ENCODE data around the gene FAIM.

The FAIM gene

DNA sequence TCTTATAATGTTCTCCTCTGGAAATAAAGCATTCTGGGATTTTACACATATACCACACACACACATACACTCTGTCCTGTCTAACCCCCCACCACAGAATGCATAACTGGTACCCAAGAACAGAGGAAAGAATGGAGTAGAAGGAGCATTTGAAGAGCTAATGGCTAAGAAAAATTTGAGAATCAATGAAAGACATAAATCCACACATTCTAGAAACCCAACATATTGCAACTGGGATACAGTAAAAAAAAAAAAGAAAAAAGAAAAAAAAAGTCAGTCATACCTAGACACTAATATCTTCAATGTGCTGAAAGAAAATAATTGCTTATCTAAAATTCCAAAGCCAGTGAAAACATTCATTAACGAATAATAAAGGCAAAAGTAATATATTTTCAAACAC lies 35.4 kb upstream of the FAIM start:
- H4K91ac ChIP-seq (ENCODE audit: low read length): no peak overlapping the region
- H3K23ac ChIP-seq (ENCODE audit: low read length in 2 of 2): no peak overlapping the region
- H2BK120ac ChIP-seq (ENCODE audit: low read depth, low read length): no peak overlapping the region
- no peaks in the 10 kb centered on the region for H3K27me3 ChIP-seq (ENCODE audit: control insufficient read depth in 1 of 2, insufficient read depth in 1 of 2, low read length in 2 of 2)
- H2BK12ac ChIP-seq (ENCODE audit: low read length in 2 of 2): no peak overlapping the region
- DNase-seq: no peak
- H3K9ac ChIP-seq (ENCODE audit: low read length): no peak overlapping the region
- no peak overlapping the region for H3K4me3 ChIP-seq (ENCODE audit: insufficient read depth in 1 of 2, low read depth in 1 of 2, low read length in 2 of 2)
- no peak overlapping the region for H3K27ac ChIP-seq (ENCODE audit: low read length, poor library complexity, severe bottlenecking)
- peaks cover 7 to 12% of the 10 kb centered on the region in 2 experiments for H3K36me3 ChIP-seq (ENCODE audit: control insufficient read depth in 1 of 2, insufficient read depth in 2 of 2, low read depth in 1 of 2, low read length in 2 of 2)
- no peak overlapping the region for H2AK5ac ChIP-seq (ENCODE audit: low read length, severe bottlenecking)
- no peak overlapping the region for H4K8ac ChIP-seq (ENCODE audit: low read length)
- no peak overlapping the region for H2BK15ac ChIP-seq (ENCODE audit: low read depth, poor library complexity, severe bottlenecking)
- H3K9me3 ChIP-seq (ENCODE audit: control insufficient read depth, low read length): peaks cover 15% of the 10 kb centered on the region
- no peak overlapping the region for H2AFZ ChIP-seq (ENCODE audit: low read depth, low read length)
- WGBS: no CpG with 5 or more reads among the region's 1 CpG
- no peak overlapping the region for H3K14ac ChIP-seq (ENCODE audit: low read length in 2 of 2)
- no peak overlapping the region for H3K18ac ChIP-seq (ENCODE audit: low read depth in 1 of 2, low read length in 2 of 2)
- H3K4me1 ChIP-seq (ENCODE audit: control insufficient read depth, insufficient read depth, low read depth, low read length): no peaks in the 10 kb centered on the region
- no peak overlapping the region for H3K4me2 ChIP-seq (ENCODE audit: low read length, poor library complexity, severe bottlenecking)
- H3K79me1 ChIP-seq (replicated peaks; ENCODE audit: low read length, poor library complexity, severe bottlenecking): peaks cover 10% of the 10 kb centered on the region
- H3K4ac ChIP-seq (ENCODE audit: low read depth in 1 of 2, low read length in 2 of 2): no peak overlapping the region
- H2BK5ac ChIP-seq (ENCODE audit: low read depth, low read length, poor library complexity, severe bottlenecking): no peak overlapping the region

DNA sequence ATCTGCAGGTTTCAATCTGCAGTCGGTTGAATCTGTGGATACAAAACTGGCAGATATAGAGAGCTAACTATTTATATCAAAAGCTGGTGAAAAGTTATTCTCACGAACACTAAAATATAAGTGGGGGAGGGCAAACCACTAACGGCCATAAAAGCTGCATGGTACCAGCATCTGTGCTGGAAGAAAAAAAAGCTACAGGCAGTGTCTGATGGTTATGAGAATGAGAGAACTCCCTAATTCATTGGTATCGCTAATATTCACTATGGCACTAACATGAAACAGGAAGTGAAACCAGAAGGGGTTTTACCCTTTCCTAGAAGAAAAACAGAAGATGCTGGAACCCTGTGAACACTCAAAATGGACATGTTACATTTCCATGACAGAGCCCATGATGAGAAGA lies 30.4 kb upstream of the FAIM start:
- Histone ChIP-seq H2BK5ac (ENCODE audit: low read depth, low read length, poor library complexity, severe bottlenecking) (no peak overlapping the region), H3K9me3 (ENCODE audit: control insufficient read depth, low read length) (peaks cover 6% of the 10 kb centered on the region), H3K27ac (ENCODE audit: low read length, poor library complexity, severe bottlenecking) (no peak overlapping the region), H2AFZ (ENCODE audit: low read depth, low read length) (no peak overlapping the region), H2BK15ac (ENCODE audit: low read depth, poor library complexity, severe bottlenecking) (no peak overlapping the region), H3K36me3 (ENCODE audit: control insufficient read depth in 1 of 2, insufficient read depth in 2 of 2, low read depth in 1 of 2, low read length in 2 of 2) (peaks cover 0 to 7% of the 10 kb centered on the region in 2 experiments), H3K23ac (ENCODE audit: low read length in 2 of 2) (no peak overlapping the region), H2BK120ac (ENCODE audit: low read depth, low read length) (no peak overlapping the region), H4K91ac (ENCODE audit: low read length) (no peak overlapping the region), H3K18ac (ENCODE audit: low read depth in 1 of 2, low read length in 2 of 2) (no peak overlapping the region), H3K4me1 (ENCODE audit: control insufficient read depth, insufficient read depth, low read depth, low read length) (peaks cover 1% of the 10 kb centered on the region), H3K27me3 (ENCODE audit: control insufficient read depth in 1 of 2, insufficient read depth in 1 of 2, low read length in 2 of 2) (no peaks in the 10 kb centered on the region), H2AK5ac (ENCODE audit: low read length, severe bottlenecking) (no peak overlapping the region), H2BK12ac (ENCODE audit: low read length in 2 of 2) (no peak overlapping the region), H3K9ac (ENCODE audit: low read length) (no peak overlapping the region), H4K8ac (ENCODE audit: low read length) (no peak overlapping the region), H3K4me2 (ENCODE audit: low read length, poor library complexity, severe bottlenecking) (no peak overlapping the region), H3K4me3 (ENCODE audit: insufficient read depth in 1 of 2, low read depth in 1 of 2, low read length in 2 of 2) (no peak overlapping the region), H3K14ac (ENCODE audit: low read length in 2 of 2) (no peak overlapping the region), H3K79me1 (replicated peaks; ENCODE audit: low read length, poor library complexity, severe bottlenecking) (peaks cover 32% of the 10 kb centered on the region), H3K4ac (ENCODE audit: low read depth in 1 of 2, low read length in 2 of 2) (no peak overlapping the region)
- no peak for DNase-seq
- WGBS: 94% methylated on average over 3 of the region's 4 CpGs

DNA sequence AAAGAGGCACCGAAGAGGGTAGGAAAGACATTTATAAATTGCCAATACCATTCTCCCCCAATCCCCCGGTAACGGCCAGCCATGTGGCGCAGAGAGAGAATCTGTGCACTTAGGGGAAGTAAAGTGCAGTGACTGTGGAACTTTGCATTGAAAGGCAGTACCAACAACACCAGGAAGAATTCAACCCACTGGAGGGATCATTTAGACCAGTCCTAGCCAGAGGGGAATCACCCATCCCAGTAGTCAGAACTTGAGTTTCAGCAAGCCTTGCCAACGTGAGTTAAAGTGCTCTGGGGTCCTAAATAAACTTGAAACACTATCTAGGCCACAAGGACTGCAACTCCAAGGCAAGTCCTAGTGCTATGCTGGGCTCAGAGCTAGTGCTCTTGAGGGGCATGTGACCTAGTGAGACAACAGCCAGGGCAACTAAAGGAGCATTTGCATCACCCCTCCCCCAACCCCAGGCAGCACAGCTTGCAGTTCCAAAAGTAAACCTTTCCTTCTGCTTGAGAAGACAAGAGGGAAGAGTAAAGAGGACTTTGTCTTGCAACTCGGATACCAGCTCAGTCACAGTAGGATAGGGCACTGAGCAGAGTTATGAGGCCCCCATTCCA lies 29.5 kb upstream of the FAIM start:
- no peaks in the 10 kb centered on the region for H3K9me3 ChIP-seq (ENCODE audit: control insufficient read depth, low read length)
- no peak overlapping the region for H2AK5ac ChIP-seq (ENCODE audit: low read length, severe bottlenecking)
- 88% methylated on average over 6 of the region's 6 CpGs for WGBS
- H2BK15ac ChIP-seq (ENCODE audit: low read depth, poor library complexity, severe bottlenecking): no peak overlapping the region
- H3K36me3 ChIP-seq (ENCODE audit: control insufficient read depth in 1 of 2, insufficient read depth in 2 of 2, low read depth in 1 of 2, low read length in 2 of 2): peaks cover 0 to 4% of the 10 kb centered on the region in 2 experiments
- no peak overlapping the region for H2BK120ac ChIP-seq (ENCODE audit: low read depth, low read length)
- DNase-seq: no peak
- H3K4me1 ChIP-seq (ENCODE audit: control insufficient read depth, insufficient read depth, low read depth, low read length): peaks cover 1% of the 10 kb centered on the region
- peaks cover 31% of the 10 kb centered on the region for H3K79me1 ChIP-seq (replicated peaks; ENCODE audit: low read length, poor library complexity, severe bottlenecking)
- H3K23ac ChIP-seq (ENCODE audit: low read length in 2 of 2): no peak overlapping the region
- H3K4ac ChIP-seq (ENCODE audit: low read depth in 1 of 2, low read length in 2 of 2): no peak overlapping the region
- no peak overlapping the region for H2BK5ac ChIP-seq (ENCODE audit: low read depth, low read length, poor library complexity, severe bottlenecking)
- H4K8ac ChIP-seq (ENCODE audit: low read length): no peak overlapping the region
- H3K4me2 ChIP-seq (ENCODE audit: low read length, poor library complexity, severe bottlenecking): no peak overlapping the region
- no peak overlapping the region for H2AFZ ChIP-seq (ENCODE audit: low read depth, low read length)
- no peak overlapping the region for H3K14ac ChIP-seq (ENCODE audit: low read length in 2 of 2)
- no peak overlapping the region for H4K91ac ChIP-seq (ENCODE audit: low read length)
- no peak overlapping the region for H3K4me3 ChIP-seq (ENCODE audit: insufficient read depth in 1 of 2, low read depth in 1 of 2, low read length in 2 of 2)
- no peak overlapping the region for H3K18ac ChIP-seq (ENCODE audit: low read depth in 1 of 2, low read length in 2 of 2)
- no peak overlapping the region for H3K9ac ChIP-seq (ENCODE audit: low read length)
- H3K27me3 ChIP-seq (ENCODE audit: control insufficient read depth in 1 of 2, insufficient read depth in 1 of 2, low read length in 2 of 2): no peaks in the 10 kb centered on the region
- no peak overlapping the region for H3K27ac ChIP-seq (ENCODE audit: low read length, poor library complexity, severe bottlenecking)
- no peak overlapping the region for H2BK12ac ChIP-seq (ENCODE audit: low read length in 2 of 2)

DNA sequence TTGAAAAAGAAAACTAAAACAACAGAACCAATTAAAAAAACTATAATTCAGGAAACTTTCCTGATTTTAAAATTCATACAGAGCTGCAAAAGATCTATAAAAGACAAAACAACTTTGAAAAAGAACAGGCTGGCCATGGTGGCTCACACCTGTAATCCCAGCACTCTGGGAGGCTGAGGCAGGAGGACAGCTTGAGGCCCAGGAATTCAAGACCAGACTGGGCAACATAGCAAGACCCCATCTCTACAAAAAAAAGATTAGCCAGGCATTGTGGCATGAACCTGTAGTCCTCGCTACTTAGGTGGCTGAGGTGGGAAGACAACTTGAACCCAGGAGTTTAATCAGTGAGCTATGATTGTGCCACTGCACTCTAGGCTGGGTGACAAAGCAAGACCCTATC lies 21.2 kb upstream of the FAIM start:
- Histone ChIP-seq H3K4ac (ENCODE audit: low read depth in 1 of 2, low read length in 2 of 2) (no peak overlapping the region), H3K4me3 (ENCODE audit: insufficient read depth in 1 of 2, low read depth in 1 of 2, low read length in 2 of 2) (no peak overlapping the region), H3K4me2 (ENCODE audit: low read length, poor library complexity, severe bottlenecking) (no peak overlapping the region), H2BK12ac (ENCODE audit: low read length in 2 of 2) (no peak overlapping the region), H2BK120ac (ENCODE audit: low read depth, low read length) (no peak overlapping the region), H2BK5ac (ENCODE audit: low read depth, low read length, poor library complexity, severe bottlenecking) (no peak overlapping the region), H4K8ac (ENCODE audit: low read length) (no peak overlapping the region), H3K18ac (ENCODE audit: low read depth in 1 of 2, low read length in 2 of 2) (no peak overlapping the region), H3K9me3 (ENCODE audit: control insufficient read depth, low read length) (no peaks in the 10 kb centered on the region), H3K9ac (ENCODE audit: low read length) (no peak overlapping the region), H3K79me1 (replicated peaks; ENCODE audit: low read length, poor library complexity, severe bottlenecking) (peaks cover 8% of the 10 kb centered on the region), H2AFZ (ENCODE audit: low read depth, low read length) (no peak overlapping the region), H3K4me1 (ENCODE audit: control insufficient read depth, insufficient read depth, low read depth, low read length) (no peaks in the 10 kb centered on the region), H3K36me3 (ENCODE audit: control insufficient read depth in 1 of 2, insufficient read depth in 2 of 2, low read depth in 1 of 2, low read length in 2 of 2) (peaks cover 0 to 9% of the 10 kb centered on the region in 2 experiments), H2AK5ac (ENCODE audit: low read length, severe bottlenecking) (no peak overlapping the region), H3K27me3 (ENCODE audit: control insufficient read depth in 1 of 2, insufficient read depth in 1 of 2, low read length in 2 of 2) (no peaks in the 10 kb centered on the region), H3K14ac (ENCODE audit: low read length in 2 of 2) (no peak overlapping the region), H3K23ac (ENCODE audit: low read length in 2 of 2) (no peak overlapping the region), H3K27ac (ENCODE audit: low read length, poor library complexity, severe bottlenecking) (no peak overlapping the region), H2BK15ac (ENCODE audit: low read depth, poor library complexity, severe bottlenecking) (no peak overlapping the region), H4K91ac (ENCODE audit: low read length) (no peak overlapping the region)
- WGBS: 92% methylated on average over 1 of the region's 1 CpG
- no peak for DNase-seq

Measured in mesenchymal stem cell (in vitro differentiated cells and primary cell).